GM23338 (cell line): ENCODE results near the gene FAM171A1. TPM values are rescaled to one million over a fixed set of nuclear protein-coding genes. Genes with fewer than 3 reads are reported as not detected.

Experiments
- ATAC-seq: fragments of 200-7000 bp; cut with Tn5 transposase; 3 replicates; pipeline ENCODE4 v1.9.1; 2020
- DNase-seq: peaks from one replicate; pipeline ENCODE4 v3.0.0-alpha.2; 2015; ENCODE audit warnings: low spot score
- H2AFZ ChIP-seq: fragments of 200-600 bp; sonication (generic); 2 replicates; pipeline ENCODE4 v1.8.0; 2016; ENCODE audit warnings: antibody characterized with exemption, mild to moderate bottlenecking, moderate library complexity
- H3F3A ChIP-seq: fragments of 200-600 bp; sonication (generic); replicated peaks from 2 replicates; pipeline ENCODE4 v1.8.0; 2017; ENCODE audit warnings: antibody characterized with exemption, mixed run types, low read depth
- H3K27ac ChIP-seq: fragments of 200-600 bp; sonication (generic); 2 replicates; pipeline ENCODE4 v1.6.1; 2016; ENCODE audit warnings: low read depth
- H3K27me3 ChIP-seq: fragments of 200-600 bp; sonication (generic); 2 replicates; pipeline ENCODE4 v1.8.0; 2016; ENCODE audit warnings: mild to moderate bottlenecking, mixed run types, moderate library complexity; ENCODE audit not compliant: insufficient read depth
- H3K36me3 ChIP-seq: fragments of 200-600 bp; sonication (generic); 2 replicates; pipeline ENCODE4 v1.8.0; 2016; ENCODE audit warnings: mild to moderate bottlenecking; ENCODE audit not compliant: insufficient read depth
- H3K4me1 ChIP-seq: fragments of 200-600 bp; sonication (generic); 2 replicates; pipeline ENCODE4 v1.8.0; 2016; ENCODE audit warnings: mild to moderate bottlenecking, moderate library complexity; ENCODE audit not compliant: insufficient read depth
- H3K4me2 ChIP-seq: fragments of 200-600 bp; sonication (generic); 2 replicates; pipeline ENCODE4 v1.7.1; 2017; ENCODE audit warnings: mixed run types
- H3K4me3 ChIP-seq: fragments of 200-600 bp; sonication (generic); 2 replicates; pipeline ENCODE4 v1.6.1; 2016; ENCODE audit warnings: mixed run types
- H3K79me2 ChIP-seq: fragments of 200-600 bp; sonication (generic); replicated peaks from 2 replicates; pipeline ENCODE4 v1.8.0; 2017; ENCODE audit warnings: mild to moderate bottlenecking; ENCODE audit not compliant: insufficient read depth
- H3K9me2 ChIP-seq: fragments of 200-600 bp; sonication (generic); 2 replicates; pipeline ENCODE4 v1.8.0; 2017; ENCODE audit not compliant: insufficient read depth
- H4K20me1 ChIP-seq: fragments of 200-600 bp; sonication (generic); replicated peaks from 2 replicates; pipeline ENCODE4 v1.8.0; 2017; ENCODE audit warnings: mild to moderate bottlenecking; ENCODE audit not compliant: insufficient read depth
- H3K27ac Mint-ChIP-seq: 2 replicates; pipeline ENCODE4 v1.8.0; 2020; ENCODE audit warnings: inconsistent platforms, mild to moderate bottlenecking, moderate library complexity, mixed read lengths
- H3K27me3 Mint-ChIP-seq: 3 replicates; pipeline ENCODE4 v1.8.0; 2022; ENCODE audit warnings: low read depth, mild to moderate bottlenecking, moderate library complexity, mixed read lengths, inconsistent platforms; ENCODE audit not compliant: insufficient read depth, poor library complexity
- H3K36me3 Mint-ChIP-seq: 3 replicates; pipeline ENCODE4 v1.8.0; 2021; ENCODE audit warnings: low read depth, mild to moderate bottlenecking, inconsistent platforms, moderate library complexity, mixed read lengths
- H3K4me1 Mint-ChIP-seq: 3 replicates; pipeline ENCODE4 v1.8.0; 2020; ENCODE audit warnings: mild to moderate bottlenecking, inconsistent platforms, mixed read lengths
- H3K4me3 Mint-ChIP-seq: 3 replicates; pipeline ENCODE4 v1.8.0; 2021; ENCODE audit warnings: moderate library complexity, mild to moderate bottlenecking, inconsistent platforms, mixed read lengths
- H3K9me3 Mint-ChIP-seq: 3 replicates; pipeline ENCODE4 v1.8.0; 2020; ENCODE audit warnings: moderate library complexity, mild to moderate bottlenecking, inconsistent platforms, mixed read lengths
- CREB1 ChIP-seq: fragments of 250-450 bp; sonication (Bioruptor Pico); IDR thresholded peaks from 2 replicates; pipeline ENCODE4 v1.5.0; 2020; ENCODE audit warnings: low read depth, mild to moderate bottlenecking, moderate library complexity
- EZH2 ChIP-seq: fragments of 200-600 bp; sonication (generic); IDR thresholded peaks from one replicate; pipeline ENCODE4 v1.8.0; 2017; ENCODE audit warnings: antibody characterized with exemption, mild to moderate bottlenecking, low read depth; ENCODE audit not compliant: unreplicated experiment
- EZH2phosphoT487 ChIP-seq: fragments of 200-600 bp; sonication (generic); IDR thresholded peaks from one replicate; pipeline ENCODE4 v1.8.1; 2018; ENCODE audit warnings: antibody characterized with exemption; ENCODE audit not compliant: unreplicated experiment
- polyA plus RNA-seq: library from polyadenylated mRNA; unstranded; fragments of >200 nt; fragmentation: Nextera tagmentation; extraction: Ambion mirVana; gene quantifications from 2 replicates; pipeline ENCODE4 v1.2.1, GENCODE V29; 2016
- total RNA-seq: library from RNA; depleted of rRNA; stranded (reverse); fragments of >200 nt; shearing (Covaris generic); gene quantifications from 2 replicates; pipeline ENCODE4 v1.2.3, GENCODE V29; 2014
- TF ChIP-seq, protein P1 (sequence below): IDR thresholded peaks from one replicate; pipeline ENCODE4 v1.6.1; 2018; ENCODE audit warnings: antibody characterized with exemption; ENCODE audit not compliant: unreplicated experiment
- TF ChIP-seq, protein P2 (sequence below): IDR thresholded peaks from 2 replicates; pipeline ENCODE4 v1.6.1; 2016; ENCODE audit warnings: antibody characterized with exemption
- TF ChIP-seq, protein P3 (sequence below): fragments of 250-450 bp; sonication (Bioruptor Pico); IDR thresholded peaks from 2 replicates; pipeline ENCODE4 v1.5.0; 2020; ENCODE audit warnings: mild to moderate bottlenecking, moderate library complexity

FAM171A1 gene
- total and polyA plus RNA-seq, 2 experiments from 2014 or later: 11.3 to 32.2 TPM

DNA sequence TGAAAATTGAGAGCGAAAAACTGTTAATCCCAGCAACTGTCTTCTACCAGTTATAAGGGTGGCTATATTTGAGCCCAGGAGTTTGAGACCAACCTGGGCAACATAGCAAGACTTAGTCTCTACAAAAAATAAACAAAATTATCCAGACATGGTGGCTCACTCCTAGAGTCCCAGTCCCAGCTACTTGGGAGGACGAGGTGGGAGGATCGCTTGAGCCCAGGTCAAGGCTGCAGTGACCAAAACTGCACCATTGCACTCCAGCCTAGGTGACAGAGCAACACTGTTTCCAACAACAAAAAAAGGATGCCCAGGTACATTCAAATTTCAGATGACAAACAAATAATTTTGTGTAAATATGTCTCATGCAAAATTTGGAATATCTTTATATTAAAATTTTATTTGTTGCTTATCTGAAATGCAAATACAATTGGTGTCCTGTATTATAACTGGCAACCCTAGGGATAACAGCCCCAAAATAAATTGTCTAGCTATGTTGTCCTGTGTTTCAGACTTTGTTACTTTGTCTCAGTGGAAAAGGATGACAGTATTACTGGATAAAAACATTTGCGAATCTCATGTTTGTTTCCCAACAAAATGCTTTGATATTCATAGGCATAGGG is 26.7 kb downstream of the FAM171A1 start:
- TF ChIP-seq, protein P1, sequence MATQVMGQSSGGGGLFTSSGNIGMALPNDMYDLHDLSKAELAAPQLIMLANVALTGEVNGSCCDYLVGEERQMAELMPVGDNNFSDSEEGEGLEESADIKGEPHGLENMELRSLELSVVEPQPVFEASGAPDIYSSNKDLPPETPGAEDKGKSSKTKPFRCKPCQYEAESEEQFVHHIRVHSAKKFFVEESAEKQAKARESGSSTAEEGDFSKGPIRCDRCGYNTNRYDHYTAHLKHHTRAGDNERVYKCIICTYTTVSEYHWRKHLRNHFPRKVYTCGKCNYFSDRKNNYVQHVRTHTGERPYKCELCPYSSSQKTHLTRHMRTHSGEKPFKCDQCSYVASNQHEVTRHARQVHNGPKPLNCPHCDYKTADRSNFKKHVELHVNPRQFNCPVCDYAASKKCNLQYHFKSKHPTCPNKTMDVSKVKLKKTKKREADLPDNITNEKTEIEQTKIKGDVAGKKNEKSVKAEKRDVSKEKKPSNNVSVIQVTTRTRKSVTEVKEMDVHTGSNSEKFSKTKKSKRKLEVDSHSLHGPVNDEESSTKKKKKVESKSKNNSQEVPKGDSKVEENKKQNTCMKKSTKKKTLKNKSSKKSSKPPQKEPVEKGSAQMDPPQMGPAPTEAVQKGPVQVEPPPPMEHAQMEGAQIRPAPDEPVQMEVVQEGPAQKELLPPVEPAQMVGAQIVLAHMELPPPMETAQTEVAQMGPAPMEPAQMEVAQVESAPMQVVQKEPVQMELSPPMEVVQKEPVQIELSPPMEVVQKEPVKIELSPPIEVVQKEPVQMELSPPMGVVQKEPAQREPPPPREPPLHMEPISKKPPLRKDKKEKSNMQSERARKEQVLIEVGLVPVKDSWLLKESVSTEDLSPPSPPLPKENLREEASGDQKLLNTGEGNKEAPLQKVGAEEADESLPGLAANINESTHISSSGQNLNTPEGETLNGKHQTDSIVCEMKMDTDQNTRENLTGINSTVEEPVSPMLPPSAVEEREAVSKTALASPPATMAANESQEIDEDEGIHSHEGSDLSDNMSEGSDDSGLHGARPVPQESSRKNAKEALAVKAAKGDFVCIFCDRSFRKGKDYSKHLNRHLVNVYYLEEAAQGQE: no peak
- TF ChIP-seq, protein P2, sequence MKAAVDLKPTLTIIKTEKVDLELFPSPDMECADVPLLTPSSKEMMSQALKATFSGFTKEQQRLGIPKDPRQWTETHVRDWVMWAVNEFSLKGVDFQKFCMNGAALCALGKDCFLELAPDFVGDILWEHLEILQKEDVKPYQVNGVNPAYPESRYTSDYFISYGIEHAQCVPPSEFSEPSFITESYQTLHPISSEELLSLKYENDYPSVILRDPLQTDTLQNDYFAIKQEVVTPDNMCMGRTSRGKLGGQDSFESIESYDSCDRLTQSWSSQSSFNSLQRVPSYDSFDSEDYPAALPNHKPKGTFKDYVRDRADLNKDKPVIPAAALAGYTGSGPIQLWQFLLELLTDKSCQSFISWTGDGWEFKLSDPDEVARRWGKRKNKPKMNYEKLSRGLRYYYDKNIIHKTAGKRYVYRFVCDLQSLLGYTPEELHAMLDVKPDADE: no peak
- no peak for TF ChIP-seq EZH2
- TF ChIP-seq EZH2phosphoT487: no peak
- TF ChIP-seq CREB1 (CRISPR knock-in tag): no peak
- TF ChIP-seq, protein P3, sequence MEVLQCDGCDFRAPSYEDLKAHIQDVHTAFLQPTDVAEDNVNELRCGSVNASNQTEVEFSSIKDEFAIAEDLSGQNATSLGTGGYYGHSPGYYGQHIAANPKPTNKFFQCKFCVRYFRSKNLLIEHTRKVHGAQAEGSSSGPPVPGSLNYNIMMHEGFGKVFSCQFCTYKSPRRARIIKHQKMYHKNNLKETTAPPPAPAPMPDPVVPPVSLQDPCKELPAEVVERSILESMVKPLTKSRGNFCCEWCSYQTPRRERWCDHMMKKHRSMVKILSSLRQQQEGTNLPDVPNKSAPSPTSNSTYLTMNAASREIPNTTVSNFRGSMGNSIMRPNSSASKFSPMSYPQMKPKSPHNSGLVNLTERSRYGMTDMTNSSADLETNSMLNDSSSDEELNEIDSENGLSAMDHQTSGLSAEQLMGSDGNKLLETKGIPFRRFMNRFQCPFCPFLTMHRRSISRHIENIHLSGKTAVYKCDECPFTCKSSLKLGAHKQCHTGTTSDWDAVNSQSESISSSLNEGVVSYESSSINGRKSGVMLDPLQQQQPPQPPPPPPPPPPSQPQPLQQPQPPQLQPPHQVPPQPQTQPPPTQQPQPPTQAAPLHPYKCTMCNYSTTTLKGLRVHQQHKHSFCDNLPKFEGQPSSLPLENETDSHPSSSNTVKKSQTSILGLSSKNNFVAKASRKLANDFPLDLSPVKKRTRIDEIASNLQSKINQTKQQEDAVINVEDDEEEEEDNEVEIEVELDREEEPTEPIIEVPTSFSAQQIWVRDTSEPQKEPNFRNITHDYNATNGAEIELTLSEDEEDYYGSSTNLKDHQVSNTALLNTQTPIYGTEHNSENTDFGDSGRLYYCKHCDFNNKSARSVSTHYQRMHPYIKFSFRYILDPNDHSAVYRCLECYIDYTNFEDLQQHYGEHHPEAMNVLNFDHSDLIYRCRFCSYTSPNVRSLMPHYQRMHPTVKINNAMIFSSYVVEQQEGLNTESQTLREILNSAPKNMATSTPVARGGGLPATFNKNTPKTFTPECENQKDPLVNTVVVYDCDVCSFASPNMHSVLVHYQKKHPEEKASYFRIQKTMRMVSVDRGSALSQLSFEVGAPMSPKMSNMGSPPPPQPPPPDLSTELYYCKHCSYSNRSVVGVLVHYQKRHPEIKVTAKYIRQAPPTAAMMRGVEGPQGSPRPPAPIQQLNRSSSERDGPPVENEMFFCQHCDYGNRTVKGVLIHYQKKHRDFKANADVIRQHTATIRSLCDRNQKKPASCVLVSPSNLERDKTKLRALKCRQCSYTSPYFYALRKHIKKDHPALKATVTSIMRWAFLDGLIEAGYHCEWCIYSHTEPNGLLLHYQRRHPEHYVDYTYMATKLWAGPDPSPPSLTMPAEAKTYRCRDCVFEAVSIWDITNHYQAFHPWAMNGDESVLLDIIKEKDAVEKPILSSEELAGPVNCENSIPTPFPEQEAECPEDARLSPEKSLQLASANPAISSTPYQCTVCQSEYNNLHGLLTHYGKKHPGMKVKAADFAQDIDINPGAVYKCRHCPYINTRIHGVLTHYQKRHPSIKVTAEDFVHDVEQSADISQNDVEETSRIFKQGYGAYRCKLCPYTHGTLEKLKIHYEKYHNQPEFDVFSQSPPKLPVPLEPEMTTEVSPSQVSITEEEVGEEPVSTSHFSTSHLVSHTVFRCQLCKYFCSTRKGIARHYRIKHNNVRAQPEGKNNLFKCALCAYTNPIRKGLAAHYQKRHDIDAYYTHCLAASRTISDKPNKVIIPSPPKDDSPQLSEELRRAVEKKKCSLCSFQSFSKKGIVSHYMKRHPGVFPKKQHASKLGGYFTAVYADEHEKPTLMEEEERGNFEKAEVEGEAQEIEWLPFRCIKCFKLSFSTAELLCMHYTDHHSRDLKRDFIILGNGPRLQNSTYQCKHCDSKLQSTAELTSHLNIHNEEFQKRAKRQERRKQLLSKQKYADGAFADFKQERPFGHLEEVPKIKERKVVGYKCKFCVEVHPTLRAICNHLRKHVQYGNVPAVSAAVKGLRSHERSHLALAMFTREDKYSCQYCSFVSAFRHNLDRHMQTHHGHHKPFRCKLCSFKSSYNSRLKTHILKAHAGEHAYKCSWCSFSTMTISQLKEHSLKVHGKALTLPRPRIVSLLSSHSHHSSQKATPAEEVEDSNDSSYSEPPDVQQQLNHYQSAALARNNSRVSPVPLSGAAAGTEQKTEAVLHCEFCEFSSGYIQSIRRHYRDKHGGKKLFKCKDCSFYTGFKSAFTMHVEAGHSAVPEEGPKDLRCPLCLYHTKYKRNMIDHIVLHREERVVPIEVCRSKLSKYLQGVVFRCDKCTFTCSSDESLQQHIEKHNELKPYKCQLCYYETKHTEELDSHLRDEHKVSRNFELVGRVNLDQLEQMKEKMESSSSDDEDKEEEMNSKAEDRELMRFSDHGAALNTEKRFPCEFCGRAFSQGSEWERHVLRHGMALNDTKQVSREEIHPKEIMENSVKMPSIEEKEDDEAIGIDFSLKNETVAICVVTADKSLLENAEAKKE (CRISPR knock-in tag): no peak
- peaks cover 4% of the 10 kb centered on the region for H3K27me3 Mint-ChIP-seq

More for the DNA sequence above, 26.7 kb downstream of the FAM171A1 start:
- ATAC-seq (no peak), DNase-seq (no peak)
- peaks cover 18% of the 10 kb centered on the region; the same call in 1 of the 2 replicates for H3K4me1 ChIP-seq
- peaks cover 25% of the 10 kb centered on the region for H3K4me1 Mint-ChIP-seq
- H3K9me3 Mint-ChIP-seq: no peaks in the 10 kb centered on the region; the same call in 2 of the 3 replicates
- H3K36me3 Mint-ChIP-seq: no peaks in the 10 kb centered on the region
- H3F3A ChIP-seq: no peaks in the 10 kb centered on the region
- no peak overlapping the region for H3K27ac ChIP-seq
- H3K4me2 ChIP-seq: peak overlapping the region; percentile 14; the same call in 1 of the 2 replicates
- peak overlapping the region; percentile 50 for H3K27ac Mint-ChIP-seq
- no peak overlapping the region for H3K4me3 Mint-ChIP-seq
- peaks cover 4% of the 10 kb centered on the region for H4K20me1 ChIP-seq
- no peaks in the 10 kb centered on the region for H3K27me3 ChIP-seq
- peaks cover 54% of the 10 kb centered on the region for H3K79me2 ChIP-seq
- H3K4me3 ChIP-seq: no peak overlapping the region
- H2AFZ ChIP-seq: no peak overlapping the region
- H3K9me2 ChIP-seq: no peaks in the 10 kb centered on the region
- no peaks in the 10 kb centered on the region; the same call in 1 of the 2 replicates for H3K36me3 ChIP-seq
